ENCODE measurements around the gene TMEM184A. TPM values are rescaled to one million over a fixed set of nuclear protein-coding genes. Genes with fewer than 3 reads are reported as not detected.

The TMEM184A gene
- total RNA-seq: 0.23 TPM in 1 of 2 replicates, not detected in the other

DNA sequence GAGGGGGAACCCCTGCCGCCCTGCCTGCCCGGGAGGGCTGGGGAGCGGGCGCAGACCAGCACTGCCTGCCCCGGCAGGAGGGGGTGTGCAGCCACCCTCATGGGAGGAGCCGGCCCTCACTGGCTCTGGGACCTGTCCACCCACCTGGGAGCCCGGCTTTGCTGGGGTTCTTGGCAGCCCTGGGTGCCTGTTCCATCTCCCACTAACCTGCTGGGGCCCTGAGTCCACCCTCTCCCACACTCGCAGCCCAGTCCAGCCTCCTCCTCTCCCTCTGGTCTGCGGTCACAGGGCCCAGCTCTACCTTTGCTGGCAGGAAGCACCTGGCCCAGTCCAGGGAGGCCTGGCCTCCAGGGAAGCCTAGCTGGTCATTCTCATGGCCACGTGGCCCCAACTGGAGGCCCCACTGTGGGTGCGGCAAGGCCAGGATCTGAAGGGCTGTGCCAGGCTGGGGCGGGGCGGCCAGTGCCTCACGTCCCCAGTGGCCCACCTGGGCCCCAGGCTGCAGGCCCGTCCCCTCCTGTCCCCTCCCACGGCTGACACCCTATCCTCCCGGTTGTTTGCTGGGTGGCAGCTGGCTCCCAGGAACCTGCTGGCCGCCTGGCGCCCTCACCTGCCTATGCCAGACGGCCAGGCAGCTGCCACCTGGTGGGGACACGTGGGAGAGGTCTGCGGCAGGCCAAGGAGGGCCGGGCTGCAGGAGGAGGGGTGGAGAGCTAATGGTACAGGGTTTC lies at the start of gene TMEM184A:
Gene TMEM184A, minus strand, starts transcription at position 393 of the 731 bp plus-strand sequence. CDS start 721 bp downstream, outside the sequence.
- no peaks in the 10 kb centered on the region for H3K36me3 Mint-ChIP-seq (ENCODE audit: low read depth)
- H3K9me3 Mint-ChIP-seq: no peaks in the 10 kb centered on the region
- no peak within 1 kb of the TSS for H3K4me3 Mint-ChIP-seq (ENCODE audit: low read depth)
- intact Hi-C loops (cut with micrococcal nuclease): no loop called here
- no peak within 1 kb of the TSS for H3K27ac Mint-ChIP-seq
- no peaks in the 10 kb centered on the region for H3K27me3 Mint-ChIP-seq (ENCODE audit: low read depth)
- DNase-seq (ENCODE audit: low spot score): no peak
- no peaks in the 10 kb centered on the region for H3K4me1 Mint-ChIP-seq (ENCODE audit: low read depth)

GRCh38 chr7:1604383-1604782 lies 48.4 kb upstream of the TMEM184A start:
- Mint-ChIP-seq H3K36me3 (ENCODE audit: low read depth) (no peaks in the 10 kb centered on the region), H3K9me3 (no peaks in the 10 kb centered on the region), H3K27ac (no peak overlapping the region), H3K4me3 (ENCODE audit: low read depth) (no peak overlapping the region), H3K4me1 (ENCODE audit: low read depth) (no peaks in the 10 kb centered on the region), H3K27me3 (ENCODE audit: low read depth) (peaks cover 11% of the 10 kb centered on the region)
- intact Hi-C loops (cut with micrococcal nuclease): no loop called here
- DNase-seq (ENCODE audit: low spot score): no peak

- Mint-ChIP-seq H3K27ac (no peak overlapping the region), H3K4me1 (ENCODE audit: low read depth) (no peaks in the 10 kb centered on the region), H3K4me3 (ENCODE audit: low read depth) (no peak overlapping the region), H3K27me3 (ENCODE audit: low read depth) (peaks cover 11% of the 10 kb centered on the region), H3K9me3 (no peaks in the 10 kb centered on the region), H3K36me3 (ENCODE audit: low read depth) (no peaks in the 10 kb centered on the region)
- DNase-seq (ENCODE audit: low spot score): no peak
- intact Hi-C loops (cut with micrococcal nuclease): no loop called here
Measured at GRCh38 chr7:1603346-1604225, 47.6 kb upstream of the TMEM184A start.

DNA sequence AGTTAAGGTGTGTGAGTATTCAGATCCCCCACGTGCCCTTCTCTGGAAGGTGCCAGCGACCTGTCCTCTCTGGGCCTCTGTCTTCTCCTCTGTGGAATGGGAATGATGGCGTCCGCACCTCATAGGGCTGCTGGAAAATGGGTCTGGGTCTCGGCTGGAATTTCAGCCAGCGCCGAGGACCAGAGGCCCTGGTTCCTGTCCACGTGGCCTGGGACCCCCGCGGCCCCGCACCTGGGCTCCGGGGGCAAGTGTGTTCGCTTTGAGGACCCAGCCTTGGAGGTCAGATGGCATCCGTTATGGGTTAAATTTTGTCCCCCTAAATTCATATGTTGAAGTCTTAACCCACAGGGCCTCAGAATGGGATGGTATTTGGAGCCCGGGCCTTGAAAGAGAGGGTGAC lies 46.4 kb upstream of the TMEM184A start:
- no peaks in the 10 kb centered on the region for H3K9me3 Mint-ChIP-seq
- no peak overlapping the region for H3K4me3 Mint-ChIP-seq (ENCODE audit: low read depth)
- H3K27me3 Mint-ChIP-seq (ENCODE audit: low read depth): peaks cover 11% of the 10 kb centered on the region
- H3K4me1 Mint-ChIP-seq (ENCODE audit: low read depth): no peaks in the 10 kb centered on the region
- no peaks in the 10 kb centered on the region for H3K36me3 Mint-ChIP-seq (ENCODE audit: low read depth)
- no peak overlapping the region for H3K27ac Mint-ChIP-seq
- intact Hi-C loops (cut with micrococcal nuclease): no loop called here
- no peak for DNase-seq (ENCODE audit: low spot score)

DNA sequence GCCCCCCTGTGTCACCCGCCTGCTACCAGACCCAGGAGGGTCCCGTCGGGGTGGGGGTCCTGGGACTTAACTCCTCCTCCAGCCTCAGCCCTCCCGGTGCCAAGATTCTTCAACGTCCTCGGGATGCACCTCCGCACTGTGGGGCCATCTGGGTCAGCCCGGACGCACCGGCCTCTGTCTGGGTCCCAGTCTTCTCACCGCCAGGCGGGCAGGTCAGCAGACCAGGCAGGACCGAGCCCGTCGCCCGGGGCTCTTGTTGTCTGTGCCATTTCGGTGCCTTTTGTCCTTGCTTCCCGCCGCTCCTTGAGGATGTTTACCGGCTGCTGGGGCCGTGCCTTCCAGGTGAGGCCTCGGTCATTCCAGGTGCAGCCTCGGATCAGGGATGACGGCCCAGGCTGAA lies 46.0 kb upstream of the TMEM184A start:
- Mint-ChIP-seq H3K36me3 (ENCODE audit: low read depth) (no peaks in the 10 kb centered on the region), H3K9me3 (no peaks in the 10 kb centered on the region), H3K27me3 (ENCODE audit: low read depth) (peaks cover 7% of the 10 kb centered on the region), H3K4me1 (ENCODE audit: low read depth) (no peaks in the 10 kb centered on the region), H3K4me3 (ENCODE audit: low read depth) (no peak overlapping the region), H3K27ac (no peak overlapping the region)
- DNase-seq (ENCODE audit: low spot score): no peak
- intact Hi-C loops (cut with micrococcal nuclease): no loop called here

DNA sequence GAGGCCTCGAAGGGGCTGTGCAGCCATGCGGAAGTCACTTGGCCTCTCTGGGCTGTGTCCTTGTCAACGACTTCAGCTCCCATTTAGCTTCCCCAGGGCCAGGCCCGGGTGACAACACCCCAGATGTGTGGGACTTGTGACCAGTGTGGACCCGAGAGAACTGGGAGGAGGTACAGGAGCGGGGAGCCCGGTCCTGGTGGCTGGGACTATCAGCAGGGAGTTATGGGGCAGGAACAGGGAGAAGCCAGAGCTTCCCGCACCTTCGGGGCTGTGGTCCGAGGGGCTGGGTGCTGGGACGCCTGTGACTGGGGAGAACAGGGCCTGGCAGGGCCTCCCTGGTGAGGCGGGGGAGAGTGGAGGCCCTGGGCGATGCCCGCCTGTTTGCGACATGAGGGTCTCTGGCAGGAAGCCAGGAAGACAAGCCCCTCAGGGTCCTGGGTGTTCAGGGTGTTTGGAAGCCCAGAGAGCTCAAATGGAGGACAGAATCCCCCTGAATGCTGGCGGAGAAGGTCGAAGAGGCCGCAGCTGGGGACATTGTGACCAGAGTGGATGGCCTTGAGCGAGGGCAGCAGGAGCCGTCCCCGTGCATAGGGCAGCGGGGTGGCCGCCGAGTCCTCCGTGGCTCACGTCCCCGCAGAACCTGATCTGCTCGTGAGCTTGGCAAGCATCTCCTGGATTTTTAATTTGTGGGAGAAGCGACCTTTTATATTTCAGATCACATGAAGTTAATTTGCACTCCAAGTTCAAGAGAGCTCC lies 43.8 kb upstream of the TMEM184A start:
- intact Hi-C loops (cut with micrococcal nuclease): no loop called here

GRCh38 chr7:1598961-1599639 lies 43.1 kb upstream of the TMEM184A start:
- intact Hi-C loops (cut with micrococcal nuclease): no loop called here
- Mint-ChIP-seq H3K9me3 (no peaks in the 10 kb centered on the region), H3K27me3 (ENCODE audit: low read depth) (peaks cover 1% of the 10 kb centered on the region), H3K27ac (no peak overlapping the region), H3K4me1 (ENCODE audit: low read depth) (no peaks in the 10 kb centered on the region), H3K4me3 (ENCODE audit: low read depth) (no peak overlapping the region), H3K36me3 (ENCODE audit: low read depth) (no peaks in the 10 kb centered on the region)
- no peak for DNase-seq (ENCODE audit: low spot score)

More for the DNA sequence above, 43.8 kb upstream of the TMEM184A start:
- peaks cover 1% of the 10 kb centered on the region for H3K27me3 Mint-ChIP-seq (ENCODE audit: low read depth)
- no peak overlapping the region for H3K27ac Mint-ChIP-seq
- no peaks in the 10 kb centered on the region for H3K9me3 Mint-ChIP-seq
- no peaks in the 10 kb centered on the region for H3K4me1 Mint-ChIP-seq (ENCODE audit: low read depth)
- H3K36me3 Mint-ChIP-seq (ENCODE audit: low read depth): no peaks in the 10 kb centered on the region
- DNase-seq (ENCODE audit: low spot score): no peak
- no peak overlapping the region for H3K4me3 Mint-ChIP-seq (ENCODE audit: low read depth)

- Mint-ChIP-seq H3K9me3 (no peaks in the 10 kb centered on the region), H3K27ac (no peak overlapping the region), H3K4me3 (ENCODE audit: low read depth) (no peak overlapping the region), H3K36me3 (ENCODE audit: low read depth) (no peaks in the 10 kb centered on the region), H3K27me3 (ENCODE audit: low read depth) (peaks cover 4% of the 10 kb centered on the region), H3K4me1 (ENCODE audit: low read depth) (no peaks in the 10 kb centered on the region)
- intact Hi-C loops (cut with micrococcal nuclease): no loop called here
- DNase-seq (ENCODE audit: low spot score): no peak
Measured at GRCh38 chr7:1598286-1598685, 42.3 kb upstream of the TMEM184A start.

DNA sequence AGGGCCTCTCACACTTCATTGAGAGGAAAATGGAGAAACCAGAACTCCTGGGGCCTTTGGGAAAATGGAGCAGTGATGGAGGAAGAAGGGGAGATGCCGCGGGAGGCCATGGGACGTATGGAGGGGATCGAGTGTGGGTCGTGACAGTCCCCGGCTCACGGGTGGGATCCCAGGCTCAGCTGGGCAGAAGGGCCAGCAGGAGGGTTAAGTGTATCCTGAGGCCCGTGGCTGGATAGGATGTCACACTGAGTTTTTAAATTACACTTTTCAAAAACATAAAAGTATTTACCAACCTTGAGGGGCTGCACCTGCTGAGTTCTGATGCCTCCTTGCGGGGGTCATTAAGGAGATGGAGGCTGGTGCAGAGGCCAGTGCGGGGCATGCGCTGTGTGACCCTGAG lies 41.8 kb upstream of the TMEM184A start:
- no peaks in the 10 kb centered on the region for H3K9me3 Mint-ChIP-seq
- H3K4me3 Mint-ChIP-seq (ENCODE audit: low read depth): no peak overlapping the region
- H3K27me3 Mint-ChIP-seq (ENCODE audit: low read depth): peaks cover 5% of the 10 kb centered on the region
- intact Hi-C loops (cut with micrococcal nuclease): no loop called here
- no peaks in the 10 kb centered on the region for H3K36me3 Mint-ChIP-seq (ENCODE audit: low read depth)
- H3K4me1 Mint-ChIP-seq (ENCODE audit: low read depth): peaks cover 1% of the 10 kb centered on the region
- H3K27ac Mint-ChIP-seq: no peak overlapping the region
- DNase-seq (ENCODE audit: low spot score): no peak

GRCh38 chr7:1597066-1597760 lies 41.2 kb upstream of the TMEM184A start:
- Mint-ChIP-seq H3K27ac (no peak overlapping the region), H3K9me3 (no peaks in the 10 kb centered on the region), H3K4me3 (ENCODE audit: low read depth) (no peak overlapping the region), H3K27me3 (ENCODE audit: low read depth) (peaks cover 11% of the 10 kb centered on the region), H3K4me1 (ENCODE audit: low read depth) (peaks cover 4% of the 10 kb centered on the region), H3K36me3 (ENCODE audit: low read depth) (no peaks in the 10 kb centered on the region)
- no peak for DNase-seq (ENCODE audit: low spot score)
- intact Hi-C loops (cut with micrococcal nuclease): no loop called here

DNA sequence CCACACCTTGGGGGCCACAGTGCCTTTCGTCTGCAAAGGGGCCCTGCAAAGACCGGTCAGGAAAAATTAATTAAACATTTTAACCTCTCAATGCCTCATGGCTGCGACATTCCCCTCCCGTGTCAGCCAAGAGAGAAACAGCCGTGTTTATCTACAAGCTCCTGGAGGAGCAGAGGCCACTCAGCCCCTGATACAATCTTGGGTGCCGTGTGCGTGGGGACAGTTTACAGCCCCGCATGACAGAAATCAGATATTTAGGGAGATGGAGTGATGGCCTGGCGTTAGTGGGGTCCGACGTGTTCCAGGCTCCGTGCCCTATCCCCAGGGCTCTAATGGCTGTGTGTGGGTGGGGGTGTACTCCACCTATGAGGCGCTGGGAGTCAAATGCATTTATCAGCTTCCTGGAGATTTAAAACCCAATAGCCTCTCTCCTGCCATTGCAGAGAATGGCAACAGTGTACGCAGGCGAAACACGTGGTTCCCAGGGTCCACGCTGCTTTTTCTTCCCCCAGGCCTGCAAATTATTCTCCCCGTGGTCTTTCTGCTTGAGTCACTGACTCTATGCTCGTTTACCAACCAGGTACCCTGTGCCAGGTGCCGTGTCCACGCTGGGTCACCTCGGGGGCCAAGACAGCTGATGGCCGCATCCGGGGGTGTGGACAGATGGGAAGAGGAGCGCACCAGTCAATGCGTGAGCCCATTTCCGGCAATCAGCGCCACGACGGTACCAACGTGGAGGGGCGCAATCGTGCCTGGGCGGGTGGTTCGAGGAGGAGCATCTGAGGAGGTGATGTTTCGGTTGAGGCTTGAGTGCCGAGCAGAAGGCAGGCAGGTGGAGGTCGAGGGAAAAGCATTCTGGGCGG lies 40.4 kb upstream of the TMEM184A start:
- H3K36me3 Mint-ChIP-seq (ENCODE audit: low read depth): no peaks in the 10 kb centered on the region
- peaks cover 8% of the 10 kb centered on the region for H3K4me1 Mint-ChIP-seq (ENCODE audit: low read depth)
- no peak for DNase-seq (ENCODE audit: low spot score)
- no peak overlapping the region for H3K27ac Mint-ChIP-seq
- peaks cover 17% of the 10 kb centered on the region for H3K27me3 Mint-ChIP-seq (ENCODE audit: low read depth)
- intact Hi-C loops (cut with micrococcal nuclease): no loop called here
- H3K4me3 Mint-ChIP-seq (ENCODE audit: low read depth): no peak overlapping the region
- H3K9me3 Mint-ChIP-seq: no peaks in the 10 kb centered on the region
